Measurements from ENCODE around the gene FRA10AC1.

Gene FRA10AC1

DNA sequence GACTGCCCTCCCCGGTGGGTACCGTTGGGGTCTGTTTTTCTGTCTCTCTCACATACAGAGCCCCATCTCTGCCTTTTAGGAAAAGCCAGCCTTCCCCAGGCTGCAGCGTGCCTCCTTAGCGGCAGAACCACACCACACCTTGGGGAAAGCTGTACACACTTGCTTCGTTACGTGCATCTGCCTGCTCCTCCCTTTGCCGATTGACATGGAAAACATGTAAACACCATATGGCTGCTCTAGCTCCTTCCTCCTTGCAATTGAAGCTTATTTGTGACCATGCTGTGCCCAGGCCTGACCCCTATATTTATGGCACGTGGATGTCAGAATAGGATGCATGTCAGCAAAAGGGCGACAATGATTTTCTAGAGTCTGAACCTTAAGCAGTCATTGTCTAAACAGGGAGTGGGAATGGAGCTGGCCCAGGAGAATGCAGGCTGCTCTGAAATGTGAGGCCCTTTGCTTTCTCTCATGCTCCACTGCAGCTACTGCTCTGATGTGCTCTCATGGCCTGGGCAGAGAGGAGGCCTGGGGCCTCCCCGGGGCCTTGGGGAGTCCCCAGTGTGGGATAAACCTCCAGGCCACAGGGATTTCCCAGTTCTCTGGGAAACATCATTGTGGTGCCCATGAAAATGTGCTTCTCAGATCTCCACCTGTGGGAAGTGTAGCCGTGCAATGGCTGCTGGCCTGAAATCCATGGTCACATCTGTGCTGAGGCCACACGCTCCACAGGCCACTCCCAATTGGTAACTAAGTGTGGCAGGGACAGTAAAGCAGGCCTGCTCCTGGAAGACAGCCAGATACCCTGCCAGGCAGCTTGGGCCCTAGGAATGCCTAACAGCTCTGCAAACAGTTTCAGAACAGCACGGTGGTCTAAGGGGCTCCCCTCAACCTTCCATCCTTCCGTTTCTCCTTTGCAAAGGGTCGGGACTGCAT lies 71.5 kb downstream of the FRA10AC1 start:
- Mint-ChIP-seq H3K4me1 (no peaks in the 10 kb centered on the region), H3K27me3 (peaks cover 22 to 29% of the 10 kb centered on the region in 2 donors), H3K27ac (no peak overlapping the region), H3K4me3 (no peak overlapping the region), H3K36me3 (no peaks in the 10 kb centered on the region), H3K9me3 (no peaks in the 10 kb centered on the region)
- ATAC-seq (replicated peaks) (no peak), DNase-seq (no peak)

DNA sequence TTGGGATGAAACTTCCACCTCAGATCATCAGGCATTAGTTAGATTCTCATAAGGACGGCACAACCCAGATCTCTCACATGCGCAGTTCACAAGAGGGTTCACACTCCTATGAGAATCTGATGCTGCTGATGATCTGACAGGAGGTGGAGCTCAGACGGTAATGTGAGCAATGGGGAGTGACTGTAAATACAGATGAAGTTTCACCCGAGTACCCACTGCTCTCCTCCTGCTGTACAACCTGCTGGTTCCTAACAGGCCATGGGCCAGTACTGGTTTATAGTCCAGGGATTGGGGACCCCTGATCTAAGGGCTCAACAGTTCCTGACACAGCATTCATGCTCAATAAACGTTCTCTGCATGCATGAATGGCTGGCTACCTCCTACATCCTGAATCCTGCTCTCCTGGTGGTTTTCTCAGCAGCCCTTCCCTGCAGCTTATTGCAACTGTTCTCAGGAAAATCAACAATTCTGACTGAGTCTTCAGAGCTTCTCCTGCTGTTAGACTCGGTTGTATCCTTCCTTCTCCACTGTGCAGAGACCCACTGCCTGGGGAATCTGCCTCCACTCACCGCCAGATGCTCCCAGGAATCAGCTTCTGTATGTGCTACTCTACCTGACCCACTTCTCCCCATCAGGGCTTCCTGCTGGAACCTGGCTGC lies 72.6 kb downstream of the FRA10AC1 start:
- no peak overlapping the region for H3K27ac Mint-ChIP-seq
- no peak overlapping the region for H3K4me3 Mint-ChIP-seq
- H3K27me3 Mint-ChIP-seq, result peaks cover 22 to 29% of the 10 kb centered on the region in 2 donors
- H3K36me3 Mint-ChIP-seq, result no peaks in the 10 kb centered on the region
- ATAC-seq (replicated peaks) (no peak), DNase-seq (no peak)
- H3K4me1 Mint-ChIP-seq, result no peaks in the 10 kb centered on the region
- no peaks in the 10 kb centered on the region for H3K9me3 Mint-ChIP-seq

DNA sequence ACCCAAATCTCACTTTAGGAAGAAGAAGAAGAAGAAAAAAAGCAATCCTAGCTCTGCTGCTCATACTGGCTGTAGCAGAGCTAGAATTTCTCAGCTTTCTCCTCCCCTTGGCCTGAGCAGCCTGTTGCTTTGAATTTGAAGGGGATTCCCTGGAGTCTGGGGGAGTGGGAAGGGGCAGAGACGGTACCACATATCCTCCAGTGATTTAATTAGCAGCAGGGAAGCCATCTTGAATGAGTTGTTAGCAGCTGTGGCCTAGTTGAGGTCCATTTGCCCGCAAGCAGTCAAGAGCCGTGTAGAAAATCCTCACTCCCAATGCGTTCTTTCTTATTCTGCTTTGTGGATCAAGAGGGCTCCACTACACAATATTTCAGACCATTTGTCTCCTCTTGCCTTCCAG lies 73.5 kb downstream of the FRA10AC1 start:
- H3K27me3 Mint-ChIP-seq, result peaks cover 22 to 33% of the 10 kb centered on the region in 2 donors
- no peaks in the 10 kb centered on the region for H3K4me1 Mint-ChIP-seq
- no peaks in the 10 kb centered on the region for H3K9me3 Mint-ChIP-seq
- no peaks in the 10 kb centered on the region for H3K36me3 Mint-ChIP-seq
- ATAC-seq (replicated peaks) (no peak), DNase-seq (no peak)
- no peak overlapping the region for H3K27ac Mint-ChIP-seq
- no peak overlapping the region for H3K4me3 Mint-ChIP-seq

DNA sequence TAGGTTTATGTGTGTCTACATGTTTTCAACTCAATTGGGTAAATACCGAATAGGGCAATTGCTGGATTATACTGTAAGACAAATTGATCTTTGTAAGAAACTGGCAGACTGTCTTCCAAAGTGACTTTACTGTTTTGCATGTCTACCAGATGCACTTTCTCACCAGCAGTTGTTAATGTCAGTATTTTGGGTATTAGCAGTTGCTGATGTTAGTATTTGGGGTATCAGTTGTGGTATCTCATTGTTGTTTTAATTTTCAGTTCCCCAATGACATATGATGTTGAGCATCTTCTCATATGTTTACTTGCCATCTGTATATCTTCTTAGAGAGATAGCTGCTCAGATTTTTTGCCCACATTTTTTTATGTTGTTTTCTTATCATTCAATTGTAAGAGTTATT lies 79.5 kb downstream of the FRA10AC1 start:
- Mint-ChIP-seq H3K27ac (no peak overlapping the region), H3K36me3 (no peaks in the 10 kb centered on the region), H3K4me1 (no peaks in the 10 kb centered on the region), H3K27me3 (peaks cover 0 to 23% of the 10 kb centered on the region in 2 donors), H3K9me3 (no peaks in the 10 kb centered on the region), H3K4me3 (no peak overlapping the region)
- DNase-seq (no peak), ATAC-seq (replicated peaks) (no peak)

DNA sequence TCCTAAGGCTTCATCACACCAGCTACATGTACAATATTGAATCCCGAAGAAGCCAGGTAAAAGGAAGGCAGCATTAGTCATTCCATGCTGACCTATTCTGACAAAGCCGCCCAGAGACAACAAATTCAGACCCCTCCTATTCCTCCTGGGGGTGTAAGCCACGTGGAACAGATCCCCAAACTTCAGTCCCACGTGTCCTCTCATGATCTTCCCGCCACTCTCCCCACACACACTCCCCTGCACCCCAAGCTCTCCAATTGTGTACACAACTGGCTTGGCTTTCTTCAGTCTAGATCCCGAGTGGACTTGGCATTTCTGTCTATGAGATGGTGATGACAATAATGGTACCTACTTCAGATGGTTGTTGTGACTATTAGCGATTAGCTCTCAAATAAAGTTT lies 81.5 kb downstream of the FRA10AC1 start:
- no peak for ATAC-seq (replicated peaks)
- DNase-seq, result no peak
- Mint-ChIP-seq H3K27me3 (peaks cover 0 to 23% of the 10 kb centered on the region in 2 donors), H3K27ac (peak overlapping the region; percentile 15), H3K4me3 (no peak overlapping the region), H3K9me3 (no peaks in the 10 kb centered on the region), H3K36me3 (no peaks in the 10 kb centered on the region), H3K4me1 (peaks cover 3 to 5% of the 10 kb centered on the region in 2 donors)

Data from stimulated activated naive B cell treated with anti-CD40 and anti-IgM and Interleukin-4, amounts not matched to agents 10 μg/mL and 1 μg/mL and 100 μg/mL, for 72 hours (primary cell).